ENCODE measurements around the gene YJU2.
"Not testable (repeated sequence)": the region's sequence is repeated elsewhere in the genome, so short reads cannot be mapped to it uniquely, and the experiment has no call there.

YJU2 gene

DNA sequence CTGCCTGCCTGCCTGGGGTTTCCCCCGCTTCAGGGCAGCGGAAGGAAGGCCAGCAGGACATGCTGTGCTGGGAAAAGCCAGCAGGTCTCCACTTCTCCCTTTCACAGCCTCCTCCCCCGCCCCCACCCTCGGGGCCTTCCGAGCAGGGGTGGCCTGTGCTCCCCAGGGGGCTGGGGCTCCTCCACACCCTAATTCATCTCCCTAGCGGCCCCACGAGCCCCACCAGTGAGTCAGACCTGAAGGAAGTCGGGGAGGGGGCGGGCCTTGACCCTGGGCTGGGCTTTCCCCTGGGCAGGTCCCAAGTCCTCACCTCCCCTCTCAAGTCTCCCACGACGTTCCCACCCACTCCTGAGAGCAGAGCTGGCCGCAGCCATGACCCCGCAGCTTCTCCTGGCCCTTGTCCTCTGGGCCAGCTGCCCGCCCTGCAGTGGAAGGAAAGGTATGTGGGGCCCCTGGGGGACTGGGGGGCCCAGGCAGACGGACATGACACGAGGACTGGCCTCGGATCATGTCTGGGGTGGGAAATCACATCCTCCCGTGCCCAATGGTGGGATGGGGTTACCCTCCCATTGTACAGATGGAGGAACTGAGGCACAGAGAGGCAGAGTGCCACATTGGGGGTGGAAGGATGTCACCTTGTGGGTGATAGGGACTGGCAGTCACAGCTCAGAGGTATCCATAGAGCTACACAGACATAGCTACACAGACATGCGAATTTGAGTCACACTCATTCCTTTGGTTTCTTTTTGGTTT, 17.5 kb upstream of the YJU2 start, which contains the start of gene EBI3:
Gene EBI3, plus strand, starts transcription at position 345 of the 753 bp plus-strand sequence. Its CDS starts 28 bp downstream, at position 373.
- DNase-seq, result no peak

DNA sequence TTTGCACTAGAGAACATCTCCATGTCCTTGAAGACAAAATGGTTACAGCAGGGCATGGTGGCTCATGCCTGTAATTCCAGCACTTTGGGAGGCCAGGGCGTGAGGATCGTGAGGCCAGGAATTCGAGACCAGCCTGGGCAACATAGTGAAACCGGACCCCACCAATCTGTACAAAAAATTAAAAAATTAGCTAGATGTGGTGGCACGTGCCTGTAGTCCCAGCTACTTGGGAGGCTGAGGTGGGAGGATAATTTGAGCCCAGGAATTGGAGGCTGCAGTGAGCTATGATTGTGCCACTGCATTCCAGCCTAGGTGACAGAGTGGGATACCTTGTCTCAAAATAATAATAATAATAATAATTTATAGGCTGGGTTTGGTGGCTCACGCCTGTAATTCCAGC, 16.6 kb upstream of the YJU2 start:
- not testable (repeated sequence) for DNase-seq

DNA sequence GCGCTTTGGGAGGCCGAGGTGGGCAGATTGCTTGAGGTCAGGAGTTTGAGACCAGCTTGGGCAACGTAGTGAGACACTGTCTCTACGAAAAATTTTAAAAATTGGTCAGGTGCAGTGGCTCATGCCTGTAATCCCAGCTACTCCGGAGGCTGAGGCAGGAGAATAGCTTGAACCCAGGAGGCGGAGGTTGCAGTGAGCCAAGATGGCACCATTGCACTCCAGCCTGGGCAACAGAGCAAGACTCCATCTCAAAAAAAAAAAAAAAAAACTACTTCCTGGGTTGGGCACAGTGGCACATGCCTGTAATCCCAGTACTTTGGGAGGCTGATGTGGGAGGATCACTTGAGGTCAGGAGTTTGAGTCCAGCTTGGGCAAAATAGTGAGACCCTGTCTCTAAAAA, 15.4 kb upstream of the YJU2 start:
- DNase-seq, result not testable (repeated sequence)

DNA sequence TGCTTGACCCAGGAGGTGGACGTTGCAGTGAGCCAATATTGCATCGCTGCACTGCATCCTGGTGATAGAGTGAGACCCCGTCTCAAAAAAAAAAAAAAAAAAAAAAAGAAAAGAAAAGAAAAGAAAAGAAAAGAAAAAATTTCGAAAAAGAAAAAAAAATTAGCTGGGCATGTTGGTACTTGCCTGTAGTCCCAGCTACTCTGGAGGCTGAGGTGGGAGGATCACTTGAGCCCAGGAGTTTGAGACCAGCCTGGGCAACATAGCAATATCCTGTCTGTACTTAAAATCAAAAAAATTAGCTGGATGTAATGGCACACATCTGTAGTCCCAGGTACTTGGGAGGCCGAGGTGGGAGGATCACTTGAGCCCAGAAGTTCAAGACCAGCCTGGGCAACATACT, 14.7 kb upstream of the YJU2 start:
- not testable (repeated sequence) for DNase-seq

DNA sequence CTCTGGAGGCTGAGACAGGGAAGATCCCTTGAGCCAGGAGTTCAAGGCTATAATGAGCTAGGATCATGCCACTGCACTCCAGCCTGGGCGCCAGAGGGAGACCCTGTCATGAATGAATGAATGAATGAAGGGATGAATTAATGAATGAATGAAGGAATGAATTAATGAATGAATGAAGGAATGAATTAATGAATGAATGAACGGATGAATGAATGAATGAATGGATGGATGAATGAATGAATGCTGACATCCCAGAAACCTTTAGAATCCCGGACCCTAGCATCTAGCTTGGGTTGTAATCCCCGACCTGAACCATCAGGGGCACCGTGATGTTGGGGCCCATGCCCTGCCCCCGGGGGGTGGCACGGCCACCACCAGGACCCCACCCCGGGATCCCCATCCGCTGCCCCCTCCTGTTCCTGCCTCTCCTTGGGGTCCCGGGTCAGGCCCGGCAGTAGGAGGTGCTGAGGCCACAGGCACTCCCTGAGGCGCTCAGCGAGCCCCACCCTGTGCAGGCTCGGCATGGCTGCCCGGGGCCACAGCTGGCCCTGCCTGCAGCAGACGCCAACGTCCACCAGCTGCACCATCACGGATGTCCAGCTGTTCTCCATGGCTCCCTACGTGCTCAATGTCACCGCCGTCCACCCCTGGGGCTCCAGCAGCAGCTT, 14.1 kb upstream of the YJU2 start:
- no peak for DNase-seq

DNA sequence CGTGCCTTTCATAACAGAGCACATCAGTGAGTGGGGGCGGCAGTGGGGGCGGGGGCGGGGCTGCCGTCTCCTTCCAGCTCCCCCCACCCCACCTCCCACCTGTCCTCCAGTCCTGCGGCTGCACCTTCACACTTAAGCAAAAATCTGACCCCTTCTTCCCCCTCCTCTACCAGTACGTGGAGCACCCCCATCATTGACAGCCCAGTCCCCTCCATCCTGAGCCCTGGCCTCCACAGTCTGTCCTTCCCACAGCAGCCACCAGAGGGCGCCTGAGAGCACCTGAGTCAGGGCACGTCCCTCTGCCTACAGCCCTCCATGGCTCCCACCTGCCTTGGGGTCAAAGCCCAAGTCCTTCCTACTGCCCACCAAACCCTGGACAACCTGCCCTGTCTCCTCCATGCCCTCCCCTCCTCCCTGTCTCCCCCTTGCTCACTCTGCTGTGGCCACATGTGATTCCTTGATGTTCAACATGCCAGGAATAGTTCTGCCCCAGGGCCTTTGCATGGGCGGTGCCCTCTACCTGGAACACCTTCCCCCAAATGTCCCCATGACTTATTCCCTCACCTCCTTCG, 13.5 kb upstream of the YJU2 start:
- no peak for DNase-seq

DNA sequence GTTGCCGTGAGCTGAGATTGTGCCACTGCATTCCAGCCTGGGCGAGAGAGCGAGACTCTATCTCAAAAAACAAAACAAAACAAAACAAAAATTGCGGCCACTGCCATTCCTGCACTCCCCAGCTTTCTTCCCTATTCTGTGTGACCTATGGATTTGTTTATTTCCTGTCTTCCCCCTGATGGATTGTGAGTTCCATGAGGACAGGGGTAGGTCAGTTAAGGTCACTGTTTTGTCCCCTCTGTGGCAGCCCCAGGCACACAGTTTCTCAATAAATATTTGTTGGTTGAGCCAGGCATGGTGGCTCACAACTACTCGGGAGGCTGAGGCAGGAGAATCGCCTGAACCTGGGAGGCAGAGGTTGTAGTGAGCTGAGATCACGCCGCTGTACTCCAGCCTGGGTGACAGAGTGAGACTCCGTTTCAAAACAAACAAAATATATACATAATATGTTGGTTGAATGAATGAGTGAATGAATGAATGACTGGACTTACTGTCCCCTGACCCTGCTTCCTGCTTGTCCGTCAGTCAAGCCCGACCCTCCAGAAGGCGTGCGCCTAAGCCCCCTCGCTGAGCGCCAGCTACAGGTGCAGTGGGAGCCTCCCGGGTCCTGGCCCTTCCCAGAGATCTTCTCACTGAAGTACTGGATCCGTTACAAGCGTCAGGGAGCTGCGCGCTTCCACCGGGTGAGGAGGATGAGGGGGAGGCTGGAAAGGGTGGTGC, 12.6 kb upstream of the YJU2 start:
- DNase-seq, result no peak

DNA sequence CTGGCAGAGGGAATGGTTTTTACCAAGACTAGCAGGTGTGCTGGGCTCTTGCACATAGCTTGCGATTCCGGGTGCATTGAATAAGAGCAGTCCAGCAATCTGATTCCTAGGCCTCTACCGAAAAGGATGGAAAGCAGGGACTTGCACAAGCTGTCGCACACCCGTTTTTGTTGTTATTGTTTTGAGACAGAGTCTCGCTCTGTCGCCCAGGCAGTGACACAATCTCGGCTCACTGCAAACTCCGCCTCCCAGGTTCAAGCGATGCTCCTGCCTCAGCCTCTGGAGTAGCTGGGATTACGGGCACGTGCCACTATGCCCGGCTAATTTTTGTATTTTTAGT, 12.0 kb upstream of the YJU2 start:
- no peak for DNase-seq

DNA sequence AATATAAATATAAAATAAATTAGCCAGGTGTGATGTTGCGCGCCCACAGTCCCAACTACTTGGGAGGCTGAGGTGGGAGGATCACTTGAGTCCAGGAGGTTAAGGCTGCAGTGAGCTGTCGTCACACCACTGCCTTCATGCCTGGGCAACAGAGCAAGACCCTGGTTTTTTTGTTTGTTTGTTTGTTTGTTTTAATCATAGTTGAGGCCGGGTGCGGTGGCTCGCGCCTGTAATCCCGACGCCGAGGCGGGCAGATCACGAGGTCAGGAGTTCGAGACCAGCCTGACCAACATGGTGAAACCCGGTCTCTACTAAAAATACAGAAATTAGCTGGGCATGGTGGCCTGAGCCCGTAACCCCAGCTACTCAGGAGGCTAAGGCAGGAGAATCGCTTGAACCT, 9.4 kb upstream of the YJU2 start:
- DNase-seq, result not testable (repeated sequence)

DNA sequence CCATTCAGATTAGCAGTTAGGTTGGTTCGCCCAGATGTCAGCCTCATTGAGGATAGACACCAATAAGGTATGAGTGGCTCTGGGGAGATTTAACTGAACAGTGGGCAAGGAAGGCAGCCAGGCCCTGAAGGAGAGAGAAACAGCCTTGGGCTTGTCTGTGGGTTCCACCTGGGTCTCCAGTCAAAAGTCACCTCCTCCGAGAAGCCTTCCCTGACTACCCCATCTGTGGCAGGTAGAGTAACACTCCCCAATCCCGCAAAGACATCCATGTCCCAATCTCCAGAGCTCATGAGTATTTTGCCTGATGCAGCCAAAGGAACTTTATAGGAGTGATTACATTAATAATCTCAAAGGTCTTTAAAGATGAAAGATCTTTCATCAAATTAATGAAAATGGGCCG, 8.0 kb upstream of the YJU2 start:
- no peak for DNase-seq

DNA sequence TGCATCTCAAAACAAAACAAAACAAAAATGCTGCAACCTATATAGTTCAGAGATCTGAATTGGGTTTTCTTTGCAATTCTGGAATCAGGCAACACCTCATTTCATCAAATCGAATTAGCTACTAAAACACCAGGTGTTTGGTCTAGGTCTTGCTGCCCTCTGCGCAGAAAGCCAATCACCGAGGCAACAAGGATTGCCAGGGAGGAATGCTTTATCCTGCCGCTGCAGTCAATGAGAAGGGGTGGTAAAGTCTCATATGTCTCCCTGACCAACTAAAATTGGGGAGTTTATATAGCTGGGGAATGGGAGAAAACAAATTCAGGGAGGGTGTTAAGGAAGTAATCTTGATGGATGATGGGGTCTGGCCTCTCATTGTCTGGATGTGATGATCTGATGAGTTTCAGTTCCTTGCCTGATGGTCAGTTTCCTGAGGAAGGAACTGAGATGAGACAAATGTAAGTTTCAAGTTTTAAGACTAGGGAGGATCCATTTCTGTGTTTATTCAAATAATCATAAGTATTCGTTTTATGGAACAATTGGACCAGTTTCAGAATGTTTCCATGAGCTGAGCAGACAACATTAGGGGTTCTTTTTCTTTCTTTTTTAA, 5.0 kb upstream of the YJU2 start:
- no peak for DNase-seq

DNA sequence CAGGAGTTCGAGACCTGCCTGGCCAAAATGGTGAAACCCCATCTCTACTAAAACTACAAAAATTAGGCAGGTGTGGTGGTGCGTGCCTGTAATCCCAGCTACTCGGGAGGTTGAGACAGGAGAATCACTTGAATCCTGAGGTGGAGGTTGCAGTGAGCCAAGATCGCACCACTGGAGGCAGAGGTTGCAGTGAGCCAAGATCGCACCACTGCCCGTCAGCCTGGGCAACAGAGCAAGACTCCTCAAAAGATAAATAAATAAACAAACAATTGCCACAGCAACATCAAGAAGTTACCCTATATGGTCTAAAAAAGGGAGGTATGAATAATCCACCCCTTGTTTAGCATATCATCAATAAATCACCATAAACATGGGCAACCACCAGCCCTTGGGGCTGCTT, 942 bp upstream of the YJU2 start:
- DNase-seq, result not testable (repeated sequence)

DNA sequence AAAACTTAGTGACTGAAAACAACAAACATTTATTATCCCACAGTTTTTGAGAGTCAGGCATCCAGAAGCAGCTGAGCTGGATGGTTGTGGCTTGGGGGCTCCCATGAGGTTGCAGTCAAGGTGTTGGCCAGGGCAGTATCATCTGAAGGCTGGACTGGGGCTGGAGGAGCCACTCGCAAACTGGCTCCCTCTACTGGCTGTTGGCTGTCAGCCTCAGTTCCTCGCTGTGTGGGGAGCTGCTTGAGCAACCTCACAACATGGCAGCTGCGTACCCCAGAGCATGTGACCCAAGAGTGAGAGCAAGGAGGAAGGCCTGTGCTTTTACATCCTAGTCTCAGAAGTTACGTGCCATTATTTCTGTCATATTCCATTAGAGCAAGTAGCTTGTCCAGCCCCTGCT, 9.7 kb downstream of the YJU2 start:
- no peak for DNase-seq

DNA sequence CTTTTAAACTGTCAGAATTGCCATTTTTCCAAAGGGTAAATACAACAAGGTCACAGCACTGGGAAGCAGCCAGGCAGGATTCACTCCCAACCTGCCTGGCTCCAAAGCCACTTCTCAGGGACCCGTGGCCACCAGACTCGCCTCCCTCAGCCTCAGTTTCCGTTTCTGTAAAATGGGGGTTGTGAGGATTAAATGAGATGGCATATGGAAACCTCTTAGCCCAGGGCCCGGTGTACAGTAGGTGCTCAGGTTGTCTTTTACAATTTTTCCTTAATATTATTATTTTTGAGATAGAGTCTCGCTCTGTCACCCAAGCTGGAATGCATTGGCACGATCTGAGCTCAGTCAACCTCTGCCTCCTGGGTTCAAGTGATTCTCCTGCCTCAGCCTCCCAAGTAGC, 10.1 kb downstream of the YJU2 start:
- DNase-seq, result no peak

DNA sequence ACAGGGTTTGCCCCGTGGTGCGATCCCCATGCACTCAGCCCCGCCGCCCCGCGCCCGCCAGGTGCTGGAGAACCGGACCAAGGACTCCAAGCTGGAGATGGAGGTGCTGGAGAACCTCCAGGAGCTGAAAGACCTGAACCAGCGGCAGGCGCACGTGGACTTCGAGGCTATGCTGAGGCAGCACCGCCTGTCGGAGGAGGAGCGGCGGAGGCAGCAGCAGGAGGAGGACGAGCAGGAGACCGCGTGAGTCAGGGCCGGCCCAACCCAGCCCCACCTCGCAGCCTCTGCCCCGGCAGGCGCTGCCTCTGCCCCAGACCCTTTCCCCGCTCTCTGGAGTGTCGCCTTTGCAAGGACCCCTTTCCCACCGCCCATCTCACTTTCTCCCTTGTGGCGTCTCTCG, 11.3 kb downstream of the YJU2 start:
- no peak for DNase-seq

DNA sequence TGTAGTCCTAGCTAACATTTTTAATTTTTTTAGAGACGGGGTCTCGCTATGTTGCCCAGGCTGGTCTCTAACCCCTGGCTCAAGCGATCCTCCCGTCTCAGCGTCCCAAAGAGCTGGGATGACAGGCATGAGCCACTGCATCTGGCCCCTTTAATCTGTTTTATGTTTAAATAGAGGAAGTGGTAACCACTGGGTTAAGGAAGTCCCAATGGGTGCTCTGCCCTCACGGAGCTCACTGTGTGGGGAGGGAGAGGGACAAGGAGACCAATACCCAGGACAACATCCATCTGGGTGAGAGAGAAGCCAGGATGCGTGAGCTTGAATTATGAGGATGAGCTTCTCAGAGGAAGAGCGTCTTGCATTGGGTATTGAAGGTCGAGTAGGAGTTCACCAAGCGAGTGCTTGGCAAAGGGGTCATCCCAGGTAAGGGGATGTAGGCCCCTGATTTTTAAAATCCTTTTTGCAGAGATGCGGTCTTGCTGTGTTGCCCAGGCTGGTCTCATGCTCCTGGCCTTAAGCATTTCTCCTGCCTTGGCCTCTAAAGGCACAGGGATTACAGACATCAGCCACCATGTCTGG, 13.8 kb downstream of the YJU2 start:
- no peak for DNase-seq

DNA sequence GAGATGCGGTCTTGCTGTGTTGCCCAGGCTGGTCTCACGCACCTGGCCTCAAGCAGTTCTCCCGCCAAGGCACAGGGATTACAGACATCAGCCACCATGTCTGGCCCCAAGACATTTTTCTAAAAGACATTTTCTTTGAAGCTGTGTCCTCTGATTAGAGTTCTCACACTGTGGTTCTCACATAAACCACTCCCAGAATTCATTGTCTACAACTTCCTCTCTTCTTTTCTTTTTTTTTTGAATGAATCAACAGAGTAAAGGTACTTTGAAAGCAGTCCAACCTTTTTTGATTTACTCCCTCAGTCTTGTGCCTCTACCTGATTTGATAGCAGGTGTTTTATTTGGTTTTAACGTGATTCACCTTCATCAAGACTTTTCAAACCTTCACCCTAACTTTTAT, 17.9 kb downstream of the YJU2 start:
- no peak for DNase-seq

DNA sequence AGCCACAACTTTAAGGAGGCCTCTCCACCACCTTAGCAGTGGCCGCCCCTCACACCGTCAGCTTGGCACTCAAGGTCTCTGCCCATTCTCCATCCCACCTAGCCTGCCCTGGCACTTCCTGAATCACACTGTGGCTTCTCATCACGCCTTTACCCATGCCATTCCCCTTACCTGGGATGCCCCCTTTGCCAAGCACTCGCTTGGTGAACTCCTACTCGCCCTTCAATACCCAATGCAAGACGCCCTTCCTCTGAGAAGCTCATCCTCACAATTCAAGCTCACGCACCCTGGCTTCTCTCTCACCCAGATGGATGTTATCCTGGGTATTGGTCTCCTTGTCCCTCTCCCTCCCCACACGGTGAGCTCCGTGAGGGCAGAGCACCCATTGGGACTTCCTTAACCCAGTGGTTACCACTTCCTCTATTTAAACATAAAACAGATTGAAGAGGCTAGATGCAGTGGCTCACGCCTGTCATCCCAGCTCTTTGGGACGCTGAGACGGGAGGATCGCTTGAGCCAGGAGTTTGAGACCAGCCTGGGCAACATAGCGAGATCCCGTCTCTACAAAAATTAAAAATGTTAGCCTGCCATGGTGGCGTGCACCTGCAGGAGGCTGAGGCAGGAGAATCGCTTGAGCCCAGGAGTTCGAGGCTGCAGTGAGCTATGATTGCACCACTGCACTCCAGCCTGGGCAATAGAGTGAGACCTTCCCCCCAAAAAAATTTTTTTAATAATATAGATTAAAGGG, 19.5 kb downstream of the YJU2 start:
- no peak for DNase-seq

DNA sequence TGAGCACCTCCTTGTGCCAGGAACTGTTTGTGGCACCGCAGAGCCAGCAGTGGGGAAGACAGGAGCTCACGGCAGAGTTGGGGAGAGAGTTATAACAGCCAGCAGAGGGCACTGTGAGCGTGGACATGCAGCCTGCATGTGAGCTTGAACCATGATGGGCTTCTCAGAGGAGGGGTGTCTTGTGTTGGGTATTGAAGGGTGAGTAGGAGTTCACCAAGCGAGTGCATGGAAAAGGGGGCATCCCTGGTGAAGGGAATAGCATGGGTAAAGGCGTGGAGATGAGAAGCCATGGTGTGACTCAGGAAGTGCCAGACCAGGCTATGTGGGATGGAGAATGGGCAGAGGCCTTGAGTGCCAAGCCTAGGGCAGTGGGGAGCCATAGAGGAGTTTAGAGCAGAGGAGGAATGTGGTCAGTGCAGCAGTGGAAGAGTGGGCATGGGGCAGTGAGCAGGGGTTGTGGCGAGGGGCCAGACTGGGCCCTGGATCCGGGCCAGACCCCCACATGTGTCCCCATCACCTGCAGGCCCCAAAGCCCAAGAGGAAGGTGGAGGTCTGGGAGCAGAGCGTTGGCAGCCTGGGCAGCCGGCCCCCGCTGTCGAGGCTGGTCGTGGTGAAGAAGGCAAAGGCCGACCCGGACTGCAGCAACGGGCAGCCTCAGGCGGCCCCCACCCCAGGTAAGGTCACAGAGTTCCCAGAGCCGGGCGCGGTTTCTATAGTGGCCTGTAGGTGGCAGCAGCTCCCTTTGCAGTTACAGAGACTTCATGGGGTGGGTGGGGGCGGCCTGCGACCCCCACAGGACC, 20.4 kb downstream of the YJU2 start:
- DNase-seq, result no peak

DNA sequence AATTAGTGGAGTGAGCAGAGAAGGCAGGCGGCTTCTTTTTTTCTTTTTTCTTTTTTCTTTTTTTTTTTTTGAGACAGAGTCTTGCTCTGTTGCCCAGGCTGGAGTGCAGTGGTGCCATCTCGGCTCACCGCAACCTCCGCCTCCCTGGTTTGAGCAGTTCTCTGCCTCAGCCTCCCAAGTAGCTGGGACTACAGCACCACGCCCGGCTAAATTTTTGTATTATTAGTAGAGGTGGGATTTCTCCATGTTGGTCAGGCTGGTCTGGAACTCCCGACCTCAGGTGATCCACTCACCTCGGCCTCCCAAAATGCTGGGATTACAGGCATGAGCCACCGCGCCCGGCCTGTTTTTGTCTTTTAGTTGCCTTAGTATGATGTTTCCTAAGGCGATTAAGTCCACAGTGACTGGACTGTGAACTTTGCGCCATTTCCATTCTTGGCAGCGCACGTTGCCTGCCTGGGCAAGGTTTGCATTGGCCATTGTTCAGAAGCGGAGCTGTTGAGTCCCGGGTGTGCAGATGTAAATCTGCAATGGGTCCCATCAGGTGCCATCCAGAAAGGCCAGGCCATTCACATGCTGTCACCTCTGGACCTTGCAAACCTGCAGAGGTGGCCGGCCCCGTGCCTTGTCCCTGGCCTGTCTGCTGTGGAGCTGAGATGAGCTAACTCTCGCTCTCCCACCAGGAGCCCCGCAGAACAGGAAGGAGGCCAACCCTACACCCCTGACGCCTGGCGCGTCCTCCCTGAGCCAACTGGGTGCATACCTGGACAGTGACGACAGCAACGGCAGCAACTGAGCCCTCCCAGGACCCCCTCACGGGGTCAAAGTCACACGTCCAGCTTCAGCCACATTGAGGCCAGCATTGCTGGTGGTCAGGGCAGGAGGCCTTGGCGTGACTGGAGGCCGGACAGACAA, 21.3 kb downstream of the YJU2 start:
- no peak for DNase-seq
